Measurements from ENCODE around the gene SUCLG2.

GRCh38 chr3:67657192-67657591, 2.8 kb upstream of the SUCLG2 start:
- TF ChIP-seq, protein P1, sequence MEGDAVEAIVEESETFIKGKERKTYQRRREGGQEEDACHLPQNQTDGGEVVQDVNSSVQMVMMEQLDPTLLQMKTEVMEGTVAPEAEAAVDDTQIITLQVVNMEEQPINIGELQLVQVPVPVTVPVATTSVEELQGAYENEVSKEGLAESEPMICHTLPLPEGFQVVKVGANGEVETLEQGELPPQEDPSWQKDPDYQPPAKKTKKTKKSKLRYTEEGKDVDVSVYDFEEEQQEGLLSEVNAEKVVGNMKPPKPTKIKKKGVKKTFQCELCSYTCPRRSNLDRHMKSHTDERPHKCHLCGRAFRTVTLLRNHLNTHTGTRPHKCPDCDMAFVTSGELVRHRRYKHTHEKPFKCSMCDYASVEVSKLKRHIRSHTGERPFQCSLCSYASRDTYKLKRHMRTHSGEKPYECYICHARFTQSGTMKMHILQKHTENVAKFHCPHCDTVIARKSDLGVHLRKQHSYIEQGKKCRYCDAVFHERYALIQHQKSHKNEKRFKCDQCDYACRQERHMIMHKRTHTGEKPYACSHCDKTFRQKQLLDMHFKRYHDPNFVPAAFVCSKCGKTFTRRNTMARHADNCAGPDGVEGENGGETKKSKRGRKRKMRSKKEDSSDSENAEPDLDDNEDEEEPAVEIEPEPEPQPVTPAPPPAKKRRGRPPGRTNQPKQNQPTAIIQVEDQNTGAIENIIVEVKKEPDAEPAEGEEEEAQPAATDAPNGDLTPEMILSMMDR (conservative IDR thresholded peaks at IDR 0.05 in 1 of 2, IDR thresholded peaks at IDR 0.05 in 1 of 2; ENCODE audit: low read depth in 1 of 2, low read length in 2 of 2) = no peak
- TF ChIP-seq EZH2 (IDR thresholded peaks at IDR 0.05; ENCODE audit: low read length, missing control alignments) = no peak
